Measurements from ENCODE around the gene ABHD12. TPM values are rescaled to one million over a fixed set of nuclear protein-coding genes. Genes with fewer than 3 reads are reported as not detected.
"Not testable (repeated sequence)": the region's sequence is repeated elsewhere in the genome, so short reads cannot be mapped to it uniquely, and the experiment has no call there.

ABHD12 gene
- total and polyA plus RNA-seq, 12 donors, result 17.6 to 95.8 (median 54.1) TPM

GRCh38 chr20:25314497-25315417 is 75.9 kb downstream of the ABHD12 start:
- peak in 4 of 7 donors; percentile 14 to 50 (median 16) for DNase-seq
- no peaks in the 10 kb centered on the region for H3K36me3 ChIP-seq (replicated peaks in 1 of 2)
- intact Hi-C loops (cut with DNase I), result no loop called here
- 86 to 93% (median 89%) methylated on average over 10 to 17 of the region's 17 CpGs for WGBS, 4 donors
- no peaks in the 10 kb centered on the region for H3K27me3 ChIP-seq
- no peaks in the 10 kb centered on the region for H3K9me3 ChIP-seq (replicated peaks in 1 of 3)
- H3K27ac ChIP-seq, result no peak overlapping the region
- peaks cover 23 to 26% of the 10 kb centered on the region in 2 donors for H3K4me1 ChIP-seq (replicated peaks in 1 of 2)
- TF ChIP-seq POLR2A (IDR thresholded peaks at IDR 0.05) (no peak), CTCF (IDR thresholded peaks at IDR 0.05) (no peak)
- H3K4me3 ChIP-seq, result no peak overlapping the region

GRCh38 chr20:25313593-25313992 is 77.0 kb downstream of the ABHD12 start:
- H3K4me1 ChIP-seq (replicated peaks in 1 of 2), result peaks cover 30 to 37% of the 10 kb centered on the region in 2 donors
- TF ChIP-seq POLR2A (IDR thresholded peaks at IDR 0.05), result no peak
- TF ChIP-seq CTCF (IDR thresholded peaks at IDR 0.05), result no peak

GRCh38 chr20:25312716-25313115 is 77.9 kb downstream of the ABHD12 start:
- H3K36me3 ChIP-seq (replicated peaks in 1 of 2); H3K9me3 ChIP-seq (replicated peaks in 1 of 3); H3K4me3 ChIP-seq; H3K27ac ChIP-seq; H3K27me3 ChIP-seq; intact Hi-C loops (cut with DNase I): not testable (repeated sequence)
- peak in 2 of 7 donors; percentile 12 to 28 for DNase-seq
- WGBS, 4 donors, result 92 to 95% (median 93%) methylated on average over 7 to 30 of the region's 33 CpGs; no CpG with 5 or more reads in 1 of the 4 donors
- H3K4me1 ChIP-seq (replicated peaks in 1 of 2), result peaks cover 30 to 40% of the 10 kb centered on the region in 2 donors

More at GRCh38 chr20:25313593-25313992, 77.0 kb downstream of the ABHD12 start:
- Histone ChIP-seq H3K27me3 (no peaks in the 10 kb centered on the region), H3K36me3 (replicated peaks in 1 of 2) (no peaks in the 10 kb centered on the region), H3K4me3 (no peak overlapping the region), H3K9me3 (replicated peaks in 1 of 3) (no peaks in the 10 kb centered on the region), H3K27ac (no peak overlapping the region)
- peak in 1 of 7 donors; percentile 42 for DNase-seq
- 58 to 77% (median 70%) methylated on average over 2 of the region's 2 CpGs for WGBS, 4 donors
- intact Hi-C loops (cut with DNase I), result no loop called here

GRCh38 chr20:25310921-25311728 is 79.5 kb downstream of the ABHD12 start:
- TF ChIP-seq POLR2A (IDR thresholded peaks at IDR 0.05) (no peak), CTCF (IDR thresholded peaks at IDR 0.05) (no peak)
- H3K27ac ChIP-seq, result peak overlapping the region; percentile 77 to 98 (median 87)

More at GRCh38 chr20:25310921-25311728, 79.5 kb downstream of the ABHD12 start:
- H3K27me3 ChIP-seq, result no peaks in the 10 kb centered on the region
- no peaks in the 10 kb centered on the region for H3K9me3 ChIP-seq (replicated peaks in 1 of 3)
- H3K4me1 ChIP-seq (replicated peaks in 1 of 2), result peaks cover 30 to 33% of the 10 kb centered on the region in 2 donors
- peak overlapping the region in 1 of 4 donors; percentile 14 for H3K4me3 ChIP-seq
- no peaks in the 10 kb centered on the region for H3K36me3 ChIP-seq (replicated peaks in 1 of 2)
- intact Hi-C loops (cut with DNase I), result no loop called here
- DNase-seq, result peak in 4 of 7 donors; percentile 28 to 46 (median 33)
- WGBS, 4 donors, result 49 to 55% (median 53%) methylated on average over 6 of the region's 6 CpGs
